H9 (cell line): Measurements from ENCODE around the gene MICU1. TPM values are rescaled to one million over a fixed set of nuclear protein-coding genes. Genes with fewer than 3 reads are reported as not detected.

Source experiments
- DNase-seq: peaks from one replicate; pipeline ENCODE4 v3.0.0-alpha.2; 2017
- H2AFZ ChIP-seq: one replicate; pipeline ENCODE4 v1.6.1; 2013; ENCODE audit warnings: mild to moderate bottlenecking, low read length, control low read depth, moderate library complexity
- H2AK5ac ChIP-seq: 2 replicates; pipeline ENCODE4 v1.6.1; 2013; ENCODE audit warnings: low read length, control low read depth, mixed read lengths; ENCODE audit not compliant: insufficient read length
- H2BK120ac ChIP-seq: one replicate; pipeline ENCODE4 v1.6.1; 2013; ENCODE audit warnings: low read depth, mild to moderate bottlenecking, low read length, control low read depth, inconsistent platforms; ENCODE audit not compliant: poor library complexity, severe bottlenecking
- H2BK12ac ChIP-seq: 2 replicates; pipeline ENCODE4 v1.6.1; 2013; ENCODE audit warnings: low read length, control low read depth, mixed read lengths, low read depth; ENCODE audit not compliant: insufficient read length
- H2BK15ac ChIP-seq: 2 replicates; pipeline ENCODE4 v1.6.1; 2013; ENCODE audit warnings: low read depth, low read length, control low read depth
- H2BK20ac ChIP-seq: one replicate; pipeline ENCODE4 v1.6.1; 2013; ENCODE audit warnings: low read depth, mild to moderate bottlenecking, low read length, control low read depth, inconsistent platforms; ENCODE audit not compliant: poor library complexity, severe bottlenecking
- H2BK5ac ChIP-seq: 2 replicates; pipeline ENCODE4 v1.6.1; 2013; ENCODE audit warnings: low read length, control low read depth, mixed read lengths; ENCODE audit not compliant: insufficient read length
- H3K14ac ChIP-seq: 2 replicates; pipeline ENCODE4 v1.6.1; 2013; ENCODE audit warnings: low read length, control low read depth; ENCODE audit not compliant: insufficient read depth
- H3K18ac ChIP-seq: 2 replicates; pipeline ENCODE4 v1.6.1; 2013; ENCODE audit warnings: low read depth, mild to moderate bottlenecking, mixed read lengths, low read length, control low read depth; ENCODE audit not compliant: insufficient read length
- H3K23ac ChIP-seq: 2 replicates; pipeline ENCODE4 v1.6.1; 2013; ENCODE audit warnings: low read length, control low read depth, mixed read lengths, low read depth; ENCODE audit not compliant: insufficient read length
- H3K23me2 ChIP-seq: 2 replicates; pipeline ENCODE4 v1.6.1; 2013; ENCODE audit warnings: low read depth, mild to moderate bottlenecking, mixed read lengths, low read length, control low read depth; ENCODE audit not compliant: insufficient read length, poor library complexity, severe bottlenecking
- H3K27ac ChIP-seq: 2 replicates; pipeline ENCODE4 v1.5.1; 2013; ENCODE audit warnings: low read length, control low read depth, mixed read lengths, low read depth; ENCODE audit not compliant: insufficient read length
- H3K27me3 ChIP-seq: 2 replicates; pipeline ENCODE4 v1.6.1; 2013; ENCODE audit warnings: low read length, control low read depth, inconsistent platforms; ENCODE audit not compliant: insufficient read depth
- H3K4ac ChIP-seq: 2 replicates; pipeline ENCODE4 v1.6.1; 2013; ENCODE audit warnings: low read depth, mild to moderate bottlenecking, control low read depth, inconsistent platforms, low read length, moderate library complexity
- H3K4me1 ChIP-seq: 2 replicates; pipeline ENCODE4 v1.6.1; 2013; ENCODE audit warnings: low read length, control low read depth, inconsistent platforms; ENCODE audit not compliant: insufficient read depth
- H3K4me2 ChIP-seq: 2 replicates; pipeline ENCODE4 v1.6.1; 2013; ENCODE audit warnings: low read length, control low read depth, mixed read lengths; ENCODE audit not compliant: insufficient read length, insufficient read depth
- H3K56ac ChIP-seq: 2 replicates; pipeline ENCODE4 v1.6.1; 2013; ENCODE audit warnings: low read depth, mild to moderate bottlenecking, mixed read lengths, low read length, control low read depth; ENCODE audit not compliant: insufficient read length
- H3K79me1 ChIP-seq: 2 replicates; pipeline ENCODE4 v1.6.1; 2013; ENCODE audit warnings: low read depth, mild to moderate bottlenecking, moderate library complexity, low read length, control low read depth, inconsistent platforms; ENCODE audit not compliant: insufficient read depth, poor library complexity, severe bottlenecking
- H3K79me2 ChIP-seq: 2 replicates; pipeline ENCODE4 v1.6.1; 2013; ENCODE audit warnings: low read length, control low read depth, inconsistent platforms; ENCODE audit not compliant: insufficient read depth
- H3K9ac ChIP-seq: 2 replicates; pipeline ENCODE4 v1.6.1; 2013; ENCODE audit warnings: low read length, control low read depth, mixed read lengths; ENCODE audit not compliant: insufficient read length; ENCODE audit errors: extremely low read depth
- H3K9me3 ChIP-seq: one replicate; pipeline ENCODE4 v1.6.1; 2013; ENCODE audit warnings: low read depth, low read length, inconsistent platforms; ENCODE audit not compliant: control insufficient read depth
- H3T11ph ChIP-seq: one replicate; pipeline ENCODE4 v1.6.1; 2013; ENCODE audit warnings: mild to moderate bottlenecking, low read length, control low read depth, inconsistent platforms
- H4K20me1 ChIP-seq: one replicate; pipeline ENCODE4 v1.6.1; 2013; ENCODE audit not compliant: control insufficient read depth, insufficient read length, insufficient read depth
- H4K5ac ChIP-seq: 2 replicates; pipeline ENCODE4 v1.6.1; 2013; ENCODE audit warnings: low read depth, mild to moderate bottlenecking, mixed read lengths, low read length, control low read depth; ENCODE audit not compliant: insufficient read length
- H4K8ac ChIP-seq: replicated peaks from 2 replicates; pipeline ENCODE4 v1.6.1; 2013; ENCODE audit warnings: low read length, control low read depth, mixed read lengths, low read depth; ENCODE audit not compliant: insufficient read length
- H4K91ac ChIP-seq: 2 replicates; pipeline ENCODE4 v1.6.1; 2013; ENCODE audit warnings: low read depth, mild to moderate bottlenecking, moderate library complexity, mixed read lengths, low read length, control low read depth; ENCODE audit not compliant: insufficient read length
- H3K27ac Mint-ChIP-seq, 3 experiments: 2 replicates in 2 of 3; 3 replicates in 1 of 3; pipeline ENCODE4 v1.8.0; 2020 to 2021; ENCODE audit warnings: mixed read lengths in 3 of 3, mild to moderate bottlenecking in 1 of 3, moderate library complexity in 1 of 3
- H3K27me3 Mint-ChIP-seq: 2 replicates; pipeline ENCODE4 v1.8.0; 2021; ENCODE audit warnings: low read depth, mild to moderate bottlenecking, moderate library complexity, mixed read lengths
- H3K36me3 Mint-ChIP-seq, 3 experiments: 2 replicates in 2 of 3; 3 replicates in 1 of 3; pipeline ENCODE4 v1.8.0; 2020 to 2021; ENCODE audit warnings: low read depth in 3 of 3, mixed read lengths in 3 of 3; ENCODE audit not compliant: insufficient read depth in 1 of 3
- H3K4me1 Mint-ChIP-seq, 2 experiments: 2 replicates each; pipeline ENCODE4 v1.8.0; 2020; ENCODE audit warnings: mixed read lengths in 2 of 2
- H3K4me3 Mint-ChIP-seq, 2 experiments: 2 replicates in 1 of 2; 3 replicates in 1 of 2; pipeline ENCODE4 v1.8.0; 2020 to 2021; ENCODE audit warnings: mild to moderate bottlenecking in 2 of 2, mixed read lengths in 2 of 2, moderate library complexity in 1 of 2
- H3K9me3 Mint-ChIP-seq, 2 experiments: 2 replicates in 1 of 2; 3 replicates in 1 of 2; pipeline ENCODE4 v1.8.0; 2020; ENCODE audit warnings: mild to moderate bottlenecking in 2 of 2, mixed read lengths in 2 of 2, moderate library complexity in 1 of 2
- CTCF ChIP-seq: fragments of 200-600 bp; sonication (generic); conservative IDR thresholded peaks from 3 replicates; pipeline ENCODE4 v1.8.0; 2021; ENCODE audit warnings: antibody characterized with exemption, mild to moderate bottlenecking
- WGBS: extraction: QIAGEN DNeasy Blood & Tissue Kit; methylation state at CpG from one replicate; pipeline ENCODE4 v1.1.7; 2013; ENCODE audit warnings: missing lambda C conversion rate, low lambda C conversion rate, mixed read lengths; ENCODE audit not compliant: insufficient read length; ENCODE audit errors: extremely low coverage; 5-methylcytosine and 5-hydroxymethylcytosine counted together
- total RNA-seq: library from RNA; stranded (reverse); gene quantifications from 2 replicates; pipeline ENCODE4 v1.2.1, GENCODE V29; 2021

MICU1 gene
- total RNA-seq, 1 experiment from 2014 or later = 33.2 TPM

GRCh38 chr10:72517244-72517643, 108.6 kb downstream of the MICU1 start:
- H4K8ac ChIP-seq = no peak overlapping the region
- WGBS = no CpG with 5 or more reads among the region's 8 CpGs
- no peak overlapping the region for H3K27ac ChIP-seq
- no peaks in the 10 kb centered on the region for H3K9me3 ChIP-seq
- H2BK15ac ChIP-seq = no peak overlapping the region
- H3K56ac ChIP-seq = no peak overlapping the region
- H3K27ac Mint-ChIP-seq = no peak overlapping the region
- no peaks in the 10 kb centered on the region for H3K4me1 Mint-ChIP-seq
- no peak overlapping the region for H3K14ac ChIP-seq
- no peaks in the 10 kb centered on the region for H3K23me2 ChIP-seq
- no peaks in the 10 kb centered on the region for H3K4me1 ChIP-seq
- H3T11ph ChIP-seq = no peak overlapping the region
- no peaks in the 10 kb centered on the region for H3K36me3 Mint-ChIP-seq
- no peaks in the 10 kb centered on the region for H3K79me1 ChIP-seq
- no peak for TF ChIP-seq CTCF
- no peak overlapping the region for H4K5ac ChIP-seq
- H3K4ac ChIP-seq = no peak overlapping the region
- no peak overlapping the region for H4K91ac ChIP-seq
- no peak overlapping the region for H2AK5ac ChIP-seq
- no peak overlapping the region for H3K23ac ChIP-seq
- no peak overlapping the region for H2BK20ac ChIP-seq
- no peak overlapping the region for H2BK5ac ChIP-seq
- no peaks in the 10 kb centered on the region for H3K27me3 Mint-ChIP-seq
- DNase-seq = no peak
- H3K27me3 ChIP-seq = no peaks in the 10 kb centered on the region
- no peak overlapping the region for H3K9ac ChIP-seq
- no peak overlapping the region for H2AFZ ChIP-seq
- H4K20me1 ChIP-seq = no peaks in the 10 kb centered on the region
- H3K79me2 ChIP-seq = no peaks in the 10 kb centered on the region
- no peak overlapping the region for H2BK12ac ChIP-seq
- no peaks in the 10 kb centered on the region for H3K9me3 Mint-ChIP-seq
- no peak overlapping the region for H3K18ac ChIP-seq
- H2BK120ac ChIP-seq = no peak overlapping the region
- H3K4me2 ChIP-seq = no peak overlapping the region
- no peak overlapping the region for H3K4me3 Mint-ChIP-seq
